NCI-H82 treated with DMSO at 0.1 percent for 48 hours (cell line): ENCODE results near the gene FBXW2.
A peak's percentile ranks its signal among the peaks of the same experiment; 100 is the strongest.
"Not testable (repeated sequence)": the region's sequence is repeated elsewhere in the genome, so short reads cannot be mapped to it uniquely, and the experiment has no call there.

Experiments
- DNase-seq: peaks from one replicate; lab custom pipeline; 2025; ENCODE audit not compliant: unreplicated experiment; lab: John Stamatoyannopoulos, UW

FBXW2 gene

DNA sequence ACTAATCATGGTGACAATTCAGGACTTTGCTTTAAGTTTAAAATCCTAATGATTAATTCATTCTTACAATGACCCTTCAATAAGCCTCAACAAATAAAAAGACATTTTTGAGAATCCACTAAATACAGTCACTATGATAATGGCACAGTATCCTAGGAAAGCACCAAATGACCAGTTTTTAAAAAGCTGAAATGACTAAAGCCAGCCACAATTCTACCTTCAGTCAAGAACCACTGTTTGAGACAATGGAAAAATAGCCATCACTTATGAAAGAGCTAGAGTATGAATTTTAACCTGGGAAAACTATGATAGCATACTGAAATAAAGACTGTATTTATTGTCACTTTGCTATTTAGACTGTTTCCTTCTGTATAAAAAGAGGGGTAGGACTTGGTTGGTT lies 14.0 kb downstream of the FBXW2 start:
- no peak for DNase-seq

DNA sequence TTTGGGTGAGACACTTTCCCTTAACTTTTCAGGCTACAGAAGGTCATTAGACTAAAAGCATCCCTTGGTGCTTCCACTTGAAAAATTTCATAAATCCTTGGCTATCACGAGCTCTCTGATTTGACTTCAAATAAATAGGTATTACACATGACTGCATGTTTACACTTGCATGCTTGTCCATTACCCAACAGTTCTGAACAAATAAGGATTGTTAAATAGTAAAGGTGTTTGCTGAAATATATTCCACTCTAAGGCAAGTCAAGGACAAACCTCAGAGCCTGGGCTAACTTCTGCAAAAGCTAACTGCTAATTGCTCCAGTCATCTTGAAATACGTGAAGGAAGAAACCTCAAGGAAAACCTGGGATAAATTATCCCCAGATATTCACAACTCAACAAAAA lies 14.5 kb downstream of the FBXW2 start:
- no peak for DNase-seq

DNA sequence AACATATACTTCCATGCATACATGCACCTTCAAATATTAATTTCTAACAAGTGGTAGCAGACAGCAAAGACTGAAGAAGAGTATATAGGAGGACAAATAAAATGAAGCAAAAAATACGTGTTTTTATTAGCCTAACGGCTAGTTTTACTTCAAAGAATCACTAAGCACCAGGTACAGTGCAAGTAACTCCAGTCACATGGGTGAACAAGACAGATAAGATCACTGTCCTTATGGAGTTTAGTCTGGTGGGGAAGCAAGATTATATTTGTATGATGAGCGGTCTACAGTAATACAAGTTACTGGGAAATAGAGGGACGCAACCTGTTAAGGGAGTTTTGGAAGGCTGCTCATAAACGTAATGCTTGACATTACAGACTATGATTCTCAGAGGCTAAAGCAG lies 16.0 kb downstream of the FBXW2 start:
- no peak for DNase-seq

DNA sequence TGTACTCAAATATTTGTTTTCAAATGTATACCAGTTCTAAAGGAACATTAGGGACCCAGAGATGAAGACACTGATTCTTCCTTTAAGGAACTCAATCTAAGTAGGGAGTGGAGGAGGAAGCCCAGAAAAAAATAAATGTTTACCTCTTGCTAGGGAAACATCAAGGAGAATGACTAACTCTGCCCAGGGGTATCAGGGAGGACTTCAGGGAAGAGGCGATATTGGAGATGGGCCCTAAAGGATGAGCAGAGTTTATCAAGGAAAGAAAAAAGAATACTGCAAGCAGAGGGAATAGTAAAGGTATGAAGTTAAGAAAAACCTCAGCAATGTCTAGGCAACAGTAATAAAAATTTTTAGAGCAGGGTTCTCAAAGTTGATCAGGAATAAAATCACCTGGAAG lies 16.4 kb downstream of the FBXW2 start:
- no peak for DNase-seq

DNA sequence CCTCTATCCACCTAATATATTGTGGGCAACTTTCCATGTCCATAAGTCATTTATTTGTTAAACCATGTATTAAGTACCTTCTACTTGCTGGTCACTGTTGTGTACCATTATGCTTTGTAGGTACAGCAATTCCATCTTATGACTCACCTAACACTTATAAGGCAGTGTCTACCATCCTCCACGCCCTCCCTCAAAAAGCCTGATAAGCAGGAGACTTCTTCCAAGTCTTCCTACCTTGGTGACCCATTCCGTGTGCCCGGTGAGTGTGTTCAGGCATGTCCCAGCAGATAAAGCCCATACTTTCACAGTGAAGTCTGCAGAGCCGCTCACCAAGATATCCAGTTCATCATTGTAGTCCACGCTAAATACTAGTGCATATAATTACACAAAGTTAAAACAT lies 17.4 kb downstream of the FBXW2 start:
- DNase-seq = no peak

DNA sequence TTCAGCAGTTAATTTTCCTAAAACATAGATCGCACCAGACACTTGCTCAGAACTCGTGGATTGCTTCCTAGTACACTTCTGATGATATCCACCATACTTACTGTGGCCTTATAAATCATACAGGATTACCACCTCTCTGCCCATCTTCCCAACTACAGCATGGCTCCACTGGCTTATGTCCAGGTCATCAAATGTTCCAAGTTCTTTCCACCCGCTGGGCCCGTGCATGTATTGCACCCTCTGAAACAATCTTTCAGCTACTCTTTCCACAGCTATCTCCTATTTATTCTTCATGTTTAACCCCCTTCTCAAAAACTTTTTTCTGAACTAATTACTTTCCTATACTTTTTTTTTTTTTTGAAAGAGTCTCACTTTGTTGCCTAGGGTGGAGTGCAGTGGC lies 18.5 kb downstream of the FBXW2 start:
- no peak for DNase-seq

DNA sequence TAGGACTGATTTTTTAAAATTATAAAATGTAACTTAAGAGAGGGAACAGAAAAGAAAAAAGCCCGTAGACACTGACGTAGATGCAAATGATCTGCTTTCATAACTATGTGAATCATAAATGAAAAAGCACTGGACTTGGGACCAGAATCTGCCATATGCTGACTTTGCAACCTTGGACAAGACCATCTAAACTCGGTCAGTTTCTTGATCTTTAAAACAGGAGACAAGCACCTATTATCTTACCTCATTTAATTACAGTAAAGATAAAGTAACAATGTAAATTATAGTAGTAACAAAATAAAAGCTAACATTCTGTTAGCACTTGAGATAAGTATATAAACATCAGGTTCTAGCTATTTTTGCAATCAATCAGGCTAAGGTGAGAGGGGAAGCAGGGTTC lies 20.0 kb downstream of the FBXW2 start:
- DNase-seq = no peak

DNA sequence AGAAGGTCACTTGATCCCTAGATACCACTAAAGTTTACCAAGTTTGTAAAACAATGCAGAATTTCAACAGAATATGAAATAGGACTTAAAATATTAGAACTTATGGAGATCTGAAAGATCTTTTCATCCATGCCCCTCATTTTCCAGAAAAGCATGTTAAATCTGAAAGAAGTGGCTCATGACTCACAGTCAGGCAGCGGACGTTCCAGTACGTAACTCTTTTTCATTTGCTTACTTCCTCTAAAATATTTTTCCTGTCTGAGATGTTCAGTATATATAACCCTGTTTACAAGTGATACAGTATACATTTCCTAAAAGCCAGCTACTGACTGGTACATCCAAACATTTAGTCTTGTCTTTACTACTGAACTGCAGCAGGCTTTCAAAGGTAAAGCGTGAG lies 22.3 kb downstream of the FBXW2 start:
- no peak for DNase-seq

- DNase-seq = no peak
These were observed 24.3 kb downstream of the FBXW2 start for GRCh38 chr9:120768886-120769285.

DNA sequence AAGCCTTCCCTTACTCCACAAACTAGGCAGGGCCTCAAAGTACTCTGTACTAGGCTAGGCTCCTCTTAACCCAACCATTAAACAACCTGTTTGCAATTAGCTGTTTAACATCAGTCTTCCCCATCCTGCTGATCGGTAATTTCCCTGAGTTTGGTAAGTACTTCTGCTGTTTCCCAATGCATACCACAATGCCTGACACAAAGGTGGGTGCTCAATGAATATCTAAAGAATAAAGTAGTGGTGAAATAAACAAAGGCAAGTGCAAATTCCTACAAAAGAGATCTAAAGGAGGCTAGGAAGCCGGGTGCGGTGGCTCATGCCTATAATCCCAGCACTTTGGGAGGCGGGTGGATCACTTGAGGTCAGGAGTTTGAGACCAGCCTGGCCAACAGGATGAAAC lies 25.0 kb downstream of the FBXW2 start:
- DNase-seq = no peak

GRCh38 chr9:120767451-120767850 lies 25.8 kb downstream of the FBXW2 start:
- no peak for DNase-seq

GRCh38 chr9:120765910-120766425 lies 27.2 kb downstream of the FBXW2 start:
- DNase-seq = no peak

DNA sequence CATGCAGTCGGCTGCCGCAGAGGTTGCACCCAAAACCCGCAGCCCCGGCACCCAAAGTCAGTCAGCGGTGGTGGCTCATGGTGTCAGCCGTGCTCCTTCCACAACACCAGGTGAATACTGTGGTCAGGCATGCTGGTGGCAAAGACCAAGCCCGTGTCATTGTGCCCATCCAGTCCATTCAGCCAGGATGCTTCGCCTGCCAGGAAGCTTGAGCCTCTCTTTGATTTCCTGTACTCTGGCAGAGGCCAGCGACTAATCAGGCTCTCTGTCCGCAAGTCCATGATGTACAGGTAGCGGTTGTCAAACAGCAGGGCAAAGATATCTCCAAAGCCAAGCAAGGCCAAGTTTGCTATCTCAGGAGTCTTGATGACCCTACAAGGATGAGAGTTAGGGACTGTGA lies 28.7 kb downstream of the FBXW2 start:
- no peak for DNase-seq

GRCh38 chr9:120761006-120761405 lies 32.2 kb downstream of the FBXW2 start:
- DNase-seq = no peak

GRCh38 chr9:120759755-120760400 lies 33.3 kb downstream of the FBXW2 start:
- no peak for DNase-seq

DNA sequence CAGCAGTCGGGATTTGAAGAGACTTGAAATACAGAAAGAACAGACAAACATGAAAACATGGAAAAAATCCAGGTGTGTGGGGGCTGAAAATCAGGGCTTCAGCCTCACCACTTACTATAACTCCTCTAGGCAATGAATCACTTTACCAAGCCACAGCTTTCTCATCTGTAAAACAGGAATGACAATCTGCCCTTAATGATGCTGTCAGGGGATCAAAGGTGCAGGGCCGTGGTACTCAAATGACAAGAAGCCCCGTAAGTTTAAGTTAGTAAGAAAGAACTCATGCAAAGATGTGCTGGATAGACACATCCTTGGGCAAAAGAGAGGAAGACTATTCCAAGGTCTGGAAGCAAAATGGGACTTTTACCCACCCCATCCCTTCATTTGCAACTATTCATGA lies 34.7 kb downstream of the FBXW2 start:
- DNase-seq = no peak

DNA sequence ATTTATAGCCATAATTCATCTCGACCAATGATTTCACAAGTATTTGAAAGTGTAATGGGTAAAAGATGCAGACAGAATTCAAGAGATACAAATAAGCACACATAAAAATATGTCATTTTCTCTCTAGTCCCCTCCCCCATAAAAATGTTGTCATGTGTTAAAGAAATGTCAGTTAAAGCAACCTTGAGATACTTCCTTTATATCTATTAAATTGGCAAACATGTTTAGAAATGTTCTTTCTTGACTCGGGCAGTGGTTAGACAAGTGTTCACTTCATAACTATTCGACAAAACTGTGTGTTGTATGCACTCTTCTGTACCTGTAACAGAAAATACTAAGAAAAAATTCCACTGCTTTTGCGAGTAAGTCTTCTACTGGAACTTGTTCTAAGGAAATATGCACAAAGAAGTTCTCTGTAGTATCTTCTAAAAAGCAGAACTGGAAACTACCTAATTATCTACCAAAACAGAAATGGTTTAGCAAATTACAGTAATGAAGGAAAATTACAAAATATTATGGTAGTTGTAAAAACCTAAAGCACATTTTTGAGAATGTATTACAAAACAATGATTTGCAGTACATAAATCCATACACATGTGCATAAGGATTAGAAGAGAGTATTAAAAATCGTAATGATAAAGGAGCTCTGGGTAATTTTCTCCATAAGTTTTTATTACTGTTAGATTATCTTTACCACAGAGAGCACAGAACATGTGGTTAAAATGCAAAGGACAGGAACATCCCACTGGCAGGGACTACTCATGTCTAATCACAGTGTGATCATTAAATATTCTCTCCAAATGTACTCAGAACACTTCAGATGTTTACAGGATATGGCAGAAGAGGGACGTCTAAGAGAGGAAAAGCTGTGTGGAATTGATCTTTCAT lies 35.9 kb downstream of the FBXW2 start:
- no peak for DNase-seq

DNA sequence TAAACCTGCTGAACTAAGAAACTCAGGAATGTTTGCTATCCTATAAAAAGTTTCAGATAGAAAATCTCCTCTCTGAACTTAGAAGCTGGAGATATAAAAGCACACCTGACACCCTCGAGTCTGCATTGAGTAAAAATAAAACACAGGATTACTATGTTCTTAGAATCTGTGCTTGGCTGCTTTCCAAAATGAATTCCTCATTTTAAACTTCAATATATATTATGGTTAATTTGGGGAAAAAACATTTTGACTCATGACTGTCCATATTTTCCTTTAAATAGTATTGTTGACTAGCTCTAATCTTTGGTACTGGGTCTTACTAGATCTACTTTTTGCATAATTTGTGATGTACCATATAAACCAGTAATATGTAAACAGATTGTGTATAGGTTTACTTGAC lies 36.7 kb downstream of the FBXW2 start:
- DNase-seq = no peak

DNA sequence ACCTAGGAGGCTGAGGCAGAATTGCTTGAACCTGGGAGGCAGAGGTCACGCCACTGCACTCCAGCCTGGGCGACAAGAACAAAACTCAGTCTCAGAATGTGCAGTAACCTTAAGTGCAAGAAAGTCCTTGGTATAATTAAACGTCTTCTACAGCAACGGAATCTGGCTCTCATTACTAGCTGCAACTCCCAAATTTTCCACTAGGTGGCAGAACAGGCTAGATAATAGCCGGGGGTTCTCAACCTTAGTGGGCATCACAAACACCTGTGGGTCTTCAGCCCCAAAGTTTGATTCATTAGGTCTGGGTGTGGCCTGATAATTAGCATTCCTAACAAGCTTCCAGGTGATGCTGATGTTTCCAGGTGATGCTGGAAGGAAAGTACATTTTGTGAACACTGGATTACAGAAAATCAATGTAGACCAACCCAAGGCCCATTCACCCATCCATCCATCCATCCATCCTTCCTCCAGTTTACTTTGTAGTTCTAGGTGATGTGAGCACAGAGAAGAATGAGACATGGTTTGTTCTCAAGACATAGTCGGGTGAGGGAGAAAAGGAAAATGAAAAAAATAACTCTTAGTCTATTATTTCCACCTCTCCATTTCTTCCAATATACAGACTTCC lies 37.3 kb downstream of the FBXW2 start:
- DNase-seq = peak; percentile 20

DNA sequence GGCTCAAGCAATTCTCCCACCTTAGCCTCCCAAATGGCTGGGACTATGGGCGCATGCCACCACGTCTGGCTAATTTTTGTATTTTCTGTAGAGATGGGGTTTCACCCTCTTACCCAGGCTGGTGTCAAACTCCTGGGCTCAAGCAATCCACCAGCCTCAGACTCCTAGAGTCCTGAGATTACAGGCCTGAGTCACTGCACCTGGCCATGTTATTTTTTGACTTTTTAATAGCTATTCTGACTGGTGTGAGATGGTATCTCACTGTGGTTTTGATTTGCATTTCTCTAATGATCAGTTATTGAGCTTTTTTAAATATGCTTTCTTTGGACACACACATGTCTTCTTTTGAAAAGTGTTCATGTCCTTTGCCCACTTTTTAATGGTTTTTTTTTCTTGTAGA lies 38.2 kb downstream of the FBXW2 start:
- no peak for DNase-seq

- DNase-seq = no peak
These were observed 42.8 kb downstream of the FBXW2 start for GRCh38 chr9:120750421-120750820.

DNA sequence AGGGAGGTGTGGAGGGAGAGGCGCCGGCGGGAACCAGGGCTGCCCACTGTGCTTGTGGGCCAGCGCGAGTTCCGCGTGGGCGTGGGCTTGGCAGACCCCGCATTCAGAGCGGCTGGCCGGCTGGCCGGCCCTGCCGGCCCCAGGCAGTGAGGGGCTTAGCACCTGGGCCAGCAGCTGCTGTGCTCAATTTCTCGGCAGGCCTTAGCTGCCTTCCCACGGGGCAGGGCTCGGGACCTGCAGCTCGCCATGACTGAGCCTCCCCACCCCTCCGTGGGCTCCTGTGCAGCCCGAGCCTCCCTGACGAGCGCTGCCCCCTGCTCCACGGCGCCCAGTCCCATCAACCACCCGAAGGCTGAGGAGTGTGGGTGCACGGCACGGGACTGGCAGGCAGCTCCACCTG lies 46.9 kb downstream of the FBXW2 start:
- DNase-seq = not testable (repeated sequence)
